OCI-LY7 (cell line): ENCODE results near the gene STAT5A. TPM values are rescaled to one million over a fixed set of nuclear protein-coding genes. Genes with fewer than 3 reads are reported as not detected.

ENCODE experiments used
- BruUV-seq: library from RNA; stranded (reverse); fragments of 400-500 nt; replicated peaks from 2 replicates; lab custom pipeline; 2021; lab: Mats Ljungman, UMichigan
- CTCF ChIA-PET: fragments of 300-600 bp; sonication (Branson Sonifier 250); formaldehyde crosslinking; loops from one replicate; lab custom pipeline; 2022; ENCODE audit warnings: antibody characterized with exemption; ENCODE audit not compliant: unreplicated experiment; lab: Charles Lee
- POLR2A ChIA-PET: fragments of 300-600 bp; sonication (Branson Sonifier 250); formaldehyde crosslinking; loops from one replicate; lab custom pipeline; 2022; ENCODE audit warnings: antibody characterized with exemption; lab: Charles Lee
- DNase-seq: peaks from one replicate; pipeline ENCODE4 v3.0.0-alpha.2; 2015; ENCODE audit warnings: low spot score
- H2AFZ ChIP-seq: fragments of 200-600 bp; sonication (generic), shearing (Covaris generic); 2 replicates; pipeline ENCODE4 v1.6.1; 2014; ENCODE audit warnings: mild to moderate bottlenecking, antibody characterized with exemption, low read length, moderate library complexity
- H3K27ac ChIP-seq: fragments of 200-600 bp; sonication (generic); 2 replicates; pipeline ENCODE4 v1.5.1; 2014; ENCODE audit warnings: mixed run types, low read depth, mild to moderate bottlenecking, moderate library complexity, low read length, inconsistent platforms; ENCODE audit not compliant: poor library complexity, severe bottlenecking
- H3K36me3 ChIP-seq: fragments of 200-600 bp; sonication (generic); 2 replicates; pipeline ENCODE4 v1.6.1; 2014; ENCODE audit warnings: mild to moderate bottlenecking, antibody characterized with exemption, low read length, moderate library complexity, mixed read lengths; ENCODE audit not compliant: insufficient read depth
- H3K4me1 ChIP-seq: fragments of 200-600 bp; sonication (generic); 2 replicates; pipeline ENCODE4 v1.5.1; 2014; ENCODE audit warnings: mild to moderate bottlenecking, low read length; ENCODE audit not compliant: insufficient read depth, poor library complexity, severe bottlenecking
- H3K4me2 ChIP-seq: fragments of 200-600 bp; sonication (generic); 2 replicates; pipeline ENCODE4 v1.6.1; 2014; ENCODE audit warnings: mild to moderate bottlenecking, low read length
- H3K4me3 ChIP-seq: fragments of 200-600 bp; sonication (generic); 2 replicates; pipeline ENCODE4 v1.5.1; 2014; ENCODE audit warnings: mild to moderate bottlenecking, low read depth, low read length; ENCODE audit not compliant: poor library complexity, severe bottlenecking
- H3K79me2 ChIP-seq: fragments of 200-600 bp; sonication (generic); 2 replicates; pipeline ENCODE4 v1.6.1; 2016; ENCODE audit warnings: low read depth, mild to moderate bottlenecking, low read length, moderate library complexity, mixed read lengths; ENCODE audit not compliant: insufficient read depth
- H3K9me2 ChIP-seq: fragments of 200-600 bp; sonication (generic); 2 replicates; pipeline ENCODE4 v1.6.1; 2016; ENCODE audit warnings: mild to moderate bottlenecking, low read length, mixed read lengths; ENCODE audit not compliant: insufficient read depth
- H3K9me3 ChIP-seq: fragments of 200-600 bp; sonication (generic); 2 replicates; pipeline ENCODE4 v1.6.1; 2014; ENCODE audit warnings: mild to moderate bottlenecking, mixed run types, low read length, mixed read lengths
- H4K20me1 ChIP-seq: fragments of 200-600 bp; sonication (generic); 2 replicates; pipeline ENCODE4 v1.6.1; 2014; ENCODE audit warnings: mild to moderate bottlenecking, antibody characterized with exemption, low read length, moderate library complexity, mixed read lengths; ENCODE audit not compliant: insufficient read depth
- CTCF ChIP-seq: fragments of 200-600 bp; sonication (generic); conservative IDR thresholded peaks from 2 replicates; pipeline ENCODE4 v1.5.1; 2014; ENCODE audit warnings: mild to moderate bottlenecking, antibody characterized with exemption, low read length, moderate library complexity, mixed read lengths
- EZH2phosphoT487 ChIP-seq: fragments of 200-600 bp; sonication (generic); IDR thresholded peaks from 2 replicates; pipeline ENCODE4 v1.6.1; 2018; ENCODE audit warnings: low read depth, borderline replicate concordance, mild to moderate bottlenecking, mixed run types, antibody characterized with exemption, low read length, moderate library complexity, mixed read lengths
- intact Hi-C: fragments of 100-400 bp; cut with micrococcal nuclease; formaldehyde crosslinking; loops from one replicate; pipeline ENCODE4 v1.10.0; 2022; ENCODE audit not compliant: unreplicated experiment
- total RNA-seq, 2 experiments: library from RNA; depleted of rRNA in 1 of 2; stranded (reverse); fragments of >200 nt in 1 of 2; shearing (Covaris generic) in 1 of 2; gene quantifications; 2 replicates each; pipeline ENCODE4 v1.2.3, GENCODE V29; 2014 to 2022

Gene STAT5A
- total RNA-seq, 2 experiments from 2014 or later: 1.9 to 7.9 TPM

- Histone ChIP-seq H3K9me2 (no peaks in the 10 kb centered on the region), H3K27ac (no peak overlapping the region), H3K4me2 (no peak overlapping the region), H3K9me3 (no peaks in the 10 kb centered on the region), H4K20me1 (peaks cover 23% of the 10 kb centered on the region; the same call in 1 of the 2 replicates), H3K4me3 (no peak overlapping the region), H3K36me3 (no peaks in the 10 kb centered on the region), H3K4me1 (peaks cover 41% of the 10 kb centered on the region), H3K79me2 (peaks cover 41% of the 10 kb centered on the region; the same call in 1 of the 2 replicates), H2AFZ (no peak overlapping the region)
- TF ChIP-seq CTCF (no peak), EZH2phosphoT487 (no peak)
- BruUV-seq: no TSS peak
- intact Hi-C loops: loop anchor here (10.0 kb wide), 1 partner anchor 47 kb away; no protein-coding TSS in a partner anchor
- no peak for DNase-seq
- POLR2A ChIA-PET: no interaction called here
- CTCF ChIA-PET: no interaction called here
These were observed 16.6 kb upstream of the STAT5A start for GRCh38 chr17:42271779-42272035.

GRCh38 chr17:42272162-42272907 lies 16.0 kb upstream of the STAT5A start:
- TF ChIP-seq EZH2phosphoT487 (no peak), CTCF (no peak)
- peak overlapping the region; percentile 91 for H3K4me2 ChIP-seq
- peaks cover 41% of the 10 kb centered on the region; the same call in 1 of the 2 replicates for H3K79me2 ChIP-seq
- POLR2A ChIA-PET: no interaction called here
- peak overlapping the region; percentile 11 for H3K4me3 ChIP-seq
- BruUV-seq: no TSS peak
- H3K4me1 ChIP-seq: peaks cover 46% of the 10 kb centered on the region
- H4K20me1 ChIP-seq: peaks cover 23% of the 10 kb centered on the region; the same call in 1 of the 2 replicates
- intact Hi-C loops: loop anchor here (10.0 kb wide), 1 partner anchor 48 kb away; no protein-coding TSS in a partner anchor
- no peaks in the 10 kb centered on the region for H3K36me3 ChIP-seq
- H3K9me2 ChIP-seq: no peaks in the 10 kb centered on the region
- DNase-seq: no peak
- CTCF ChIA-PET: no interaction called here
- H3K9me3 ChIP-seq: no peaks in the 10 kb centered on the region
- no peak overlapping the region for H3K27ac ChIP-seq
- no peak overlapping the region for H2AFZ ChIP-seq
